Keratinocyte (primary cell): ENCODE results near the gene SSUH2. TPM values are rescaled to one million over a fixed set of nuclear protein-coding genes. Genes with fewer than 3 reads are reported as not detected.

ENCODE experiments used
- DNase-seq: peaks from one replicate; pipeline ENCODE4 v3.0.0-alpha.2; 2011; ENCODE audit warnings: low read depth, missing footprints, low spot score
- FAIRE-seq: peaks from 2 replicates; lab custom pipeline; 2011; peaks lifted over from hg19 to GRCh38; lab: Jason Lieb, UNC
- H2AFZ ChIP-seq: 2 replicates; pipeline ENCODE4 v1.6.0; 2012; ENCODE audit warnings: low read length, control low read depth, inconsistent platforms; ENCODE audit not compliant: control insufficient read depth
- H3K27ac ChIP-seq: 2 replicates; pipeline ENCODE4 v1.5.1; 2011; ENCODE audit warnings: low read length; ENCODE audit not compliant: control insufficient read depth, insufficient read depth
- H3K27me3 ChIP-seq: 3 replicates; pipeline ENCODE4 v1.6.0; 2011; ENCODE audit warnings: low read length; ENCODE audit not compliant: control insufficient read depth, insufficient read depth; ENCODE audit errors: extremely low read depth
- H3K36me3 ChIP-seq, 2 experiments: 2 replicates in 1 of 2; 3 replicates in 1 of 2; pipeline ENCODE4 v1.5.1; 2011; ENCODE audit warnings: low read length in 2 of 2, mild to moderate bottlenecking in 1 of 2; ENCODE audit not compliant: control insufficient read depth in 2 of 2, insufficient read depth in 2 of 2; ENCODE audit errors: extremely low read depth in 1 of 2
- H3K4me1 ChIP-seq: 3 replicates; pipeline ENCODE4 v1.5.1; 2011; ENCODE audit warnings: low read length; ENCODE audit not compliant: control insufficient read depth, insufficient read depth; ENCODE audit errors: extremely low read depth
- H3K4me2 ChIP-seq: 3 replicates; pipeline ENCODE4 v1.6.0; 2011; ENCODE audit warnings: low read depth, low read length; ENCODE audit not compliant: control insufficient read depth, insufficient read depth; ENCODE audit errors: extremely low read depth
- H3K4me3 ChIP-seq, 3 experiments: fragments of 200-600 bp in 1 of 3; sonication (generic) in 1 of 3; 2 replicates in 2 of 3; 3 replicates in 1 of 3; pipeline ENCODE4 v1.5.1; 2011 to 2016; ENCODE audit warnings: low read length in 3 of 3, mild to moderate bottlenecking in 3 of 3, control low read depth in 2 of 3, inconsistent platforms in 1 of 3, low read depth in 1 of 3, mixed read lengths in 1 of 3, mixed run types in 1 of 3, moderate library complexity in 1 of 3; ENCODE audit not compliant: control insufficient read depth in 2 of 3, insufficient read depth in 2 of 3; ENCODE audit errors: extremely low read depth in 1 of 3
- H3K79me2 ChIP-seq: 2 replicates; pipeline ENCODE4 v1.6.0; 2012; ENCODE audit warnings: low read length; ENCODE audit not compliant: control insufficient read depth, insufficient read depth
- H3K9ac ChIP-seq: 3 replicates; pipeline ENCODE4 v1.6.0; 2011; ENCODE audit warnings: low read length; ENCODE audit not compliant: control insufficient read depth, insufficient read depth; ENCODE audit errors: extremely low read depth
- H3K9me1 ChIP-seq: 3 replicates; pipeline ENCODE4 v1.6.0; 2011; ENCODE audit warnings: low read length; ENCODE audit not compliant: control insufficient read depth, insufficient read depth; ENCODE audit errors: extremely low read depth
- H3K9me3 ChIP-seq: 2 replicates; pipeline ENCODE4 v1.5.1; 2012; ENCODE audit warnings: low read depth, low read length; ENCODE audit not compliant: control insufficient read depth
- H4K20me1 ChIP-seq: 3 replicates; pipeline ENCODE4 v1.6.0; 2011; ENCODE audit warnings: low read length; ENCODE audit not compliant: control insufficient read depth, insufficient read depth; ENCODE audit errors: extremely low read depth
- EZH2 ChIP-seq: IDR thresholded peaks from one replicate; pipeline ENCODE4 v1.6.1; 2012; ENCODE audit warnings: inconsistent platforms, mild to moderate bottlenecking, low read length, moderate library complexity
- dilution Hi-C: fragments of 300-500 bp; cut with MboI; formaldehyde crosslinking; loops from one replicate; pipeline ENCODE4 v1.7.0; 2020; ENCODE audit warnings: low sequenced_read_pairs; ENCODE audit not compliant: extremely low pct_ligation_motif_present
- polyA plus RNA-seq, 5 experiments: library from polyadenylated mRNA; depleted of rRNA in 3 of 5; stranded (reverse) in 3 of 5; stranded (forward) in 1 of 5; unstranded in 1 of 5; fragments of >200 nt; gene quantifications; 1 replicate in 1 of 5; 2 replicates in 3 of 5; 3 replicates in 1 of 5; pipeline versions ENCODE4 v1.2.1 to v1.2.3, GENCODE V29; 2011 to 2012; ENCODE audit warnings: missing spikeins in 2 of 5, low read depth in 1 of 5, low replicate concordance in 1 of 5
- TF ChIP-seq, protein P1 (sequence below), 3 experiments: IDR thresholded peaks in 1 of 3; conservative IDR thresholded peaks in 1 of 3; optimal IDR thresholded peaks in 1 of 3; 2 replicates in 2 of 3; 3 replicates in 1 of 3; pipeline versions ENCODE3 to v1.5.1; 2011; ENCODE audit warnings: low read length in 3 of 3, mild to moderate bottlenecking in 3 of 3, moderate library complexity in 2 of 3, control low read depth in 1 of 3, inconsistent platforms in 1 of 3; ENCODE audit not compliant: insufficient read depth in 2 of 3; ENCODE audit errors: extremely low read depth in 1 of 3

SSUH2 gene
- polyA plus RNA-seq, 1 donor (not counting 4 experiments of a cell fraction or from before 2014, with no cell fraction given): 0.09 TPM

DNA sequence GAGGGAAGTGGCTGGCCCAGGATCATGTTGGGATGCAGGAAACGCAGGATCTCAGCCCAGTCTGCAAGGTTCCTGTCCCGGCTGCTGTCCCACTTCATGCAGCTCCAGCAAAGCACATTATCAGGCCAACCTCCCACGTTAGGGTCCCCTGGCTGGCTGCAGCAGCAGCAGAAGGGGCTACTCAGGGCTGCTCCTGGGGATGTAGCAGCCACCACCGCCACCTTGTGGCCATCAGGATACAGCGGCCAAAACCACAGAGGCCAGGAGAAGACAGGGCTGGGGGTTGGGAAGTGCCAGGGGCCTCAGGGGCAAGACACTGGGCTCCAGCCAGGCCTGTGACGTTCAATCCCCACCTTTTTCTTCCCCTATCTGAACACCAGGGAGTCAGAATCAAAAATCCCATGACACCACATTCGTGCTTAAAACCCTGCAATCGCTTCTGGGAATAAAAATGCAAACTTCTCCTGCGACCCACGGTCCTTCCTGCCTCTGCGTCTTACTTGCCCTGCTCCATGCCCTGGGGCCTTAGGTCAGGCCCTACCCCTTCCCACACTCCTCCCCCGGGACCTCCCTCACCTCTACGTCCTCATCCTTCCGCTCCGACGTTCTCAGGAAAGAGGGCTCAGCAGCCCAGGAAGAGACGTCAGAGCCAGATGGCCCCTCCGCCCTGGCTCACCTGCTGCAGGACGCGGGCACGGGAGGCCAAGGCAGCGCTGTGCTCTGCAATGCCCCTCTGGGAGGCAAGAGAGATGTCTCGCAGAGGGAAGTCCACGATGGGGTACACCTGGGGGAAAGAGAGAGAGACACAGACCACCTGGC is 21.5 kb downstream of the SSUH2 start:
- peak; percentile 74 for FAIRE-seq
- Histone ChIP-seq H4K20me1 (no peaks in the 10 kb centered on the region), H3K9ac (peak overlapping the region; percentile 49), H3K9me1 (no peaks in the 10 kb centered on the region), H3K27ac (no peak overlapping the region), H3K4me3 (peak overlapping the region in 1 of 3 experiments; percentile 47), H3K9me3 (no peaks in the 10 kb centered on the region), H3K4me1 (peaks cover 5% of the 10 kb centered on the region), H3K27me3 (peaks cover 3% of the 10 kb centered on the region), H3K36me3 (no peaks in the 10 kb centered on the region), H3K4me2 (peak overlapping the region; percentile 83), H3K79me2 (no peaks in the 10 kb centered on the region), H2AFZ (peak overlapping the region; percentile 90)
- TF ChIP-seq, protein P1, sequence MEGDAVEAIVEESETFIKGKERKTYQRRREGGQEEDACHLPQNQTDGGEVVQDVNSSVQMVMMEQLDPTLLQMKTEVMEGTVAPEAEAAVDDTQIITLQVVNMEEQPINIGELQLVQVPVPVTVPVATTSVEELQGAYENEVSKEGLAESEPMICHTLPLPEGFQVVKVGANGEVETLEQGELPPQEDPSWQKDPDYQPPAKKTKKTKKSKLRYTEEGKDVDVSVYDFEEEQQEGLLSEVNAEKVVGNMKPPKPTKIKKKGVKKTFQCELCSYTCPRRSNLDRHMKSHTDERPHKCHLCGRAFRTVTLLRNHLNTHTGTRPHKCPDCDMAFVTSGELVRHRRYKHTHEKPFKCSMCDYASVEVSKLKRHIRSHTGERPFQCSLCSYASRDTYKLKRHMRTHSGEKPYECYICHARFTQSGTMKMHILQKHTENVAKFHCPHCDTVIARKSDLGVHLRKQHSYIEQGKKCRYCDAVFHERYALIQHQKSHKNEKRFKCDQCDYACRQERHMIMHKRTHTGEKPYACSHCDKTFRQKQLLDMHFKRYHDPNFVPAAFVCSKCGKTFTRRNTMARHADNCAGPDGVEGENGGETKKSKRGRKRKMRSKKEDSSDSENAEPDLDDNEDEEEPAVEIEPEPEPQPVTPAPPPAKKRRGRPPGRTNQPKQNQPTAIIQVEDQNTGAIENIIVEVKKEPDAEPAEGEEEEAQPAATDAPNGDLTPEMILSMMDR (optimal IDR thresholded peaks at IDR 0.05 in 1 of 3, IDR thresholded peaks at IDR 0.05 in 1 of 3, conservative IDR thresholded peaks at IDR 0.05 in 1 of 3; ENCODE audit: extremely low read depth in 1 of 3, insufficient read depth in 2 of 3, low read length in 3 of 3): peak; percentile 86 to 97 (median 91)
- TF ChIP-seq EZH2: no peak
- dilution Hi-C loops: no loop called here
- DNase-seq: no peak

DNA sequence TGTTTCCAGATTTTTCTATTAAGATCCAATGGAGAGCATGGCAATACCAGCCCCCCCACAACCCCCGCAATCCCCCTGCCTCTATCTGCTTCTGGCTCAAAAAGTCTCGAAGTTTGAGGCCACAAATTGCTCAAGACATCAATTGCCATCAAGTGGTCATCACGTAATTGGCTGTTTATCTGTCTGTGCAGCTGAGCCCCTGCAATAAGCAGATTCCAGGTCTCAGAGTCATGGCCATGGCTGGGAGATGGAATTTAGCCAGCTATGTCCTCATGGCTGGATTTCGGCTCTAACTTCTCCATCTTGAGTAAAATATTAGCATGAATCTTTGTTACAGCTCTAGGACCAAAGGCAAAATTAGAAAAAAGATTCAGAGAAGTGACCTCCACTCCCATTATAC is 22.7 kb downstream of the SSUH2 start:
- Histone ChIP-seq H4K20me1 (no peaks in the 10 kb centered on the region), H3K27ac (no peak overlapping the region), H3K9me3 (no peaks in the 10 kb centered on the region)

More for the DNA sequence above, 22.7 kb downstream of the SSUH2 start:
- Histone ChIP-seq H3K9ac (no peak overlapping the region), H3K27me3 (peaks cover 3% of the 10 kb centered on the region), H3K4me1 (peaks cover 5% of the 10 kb centered on the region), H3K79me2 (no peaks in the 10 kb centered on the region), H3K4me2 (no peak overlapping the region), H3K4me3 (no peak overlapping the region), H2AFZ (no peak overlapping the region), H3K9me1 (no peaks in the 10 kb centered on the region), H3K36me3 (no peaks in the 10 kb centered on the region)
- FAIRE-seq: no peak
- dilution Hi-C loops: no loop called here
- DNase-seq: no peak
- no peak for TF ChIP-seq EZH2
- TF ChIP-seq, protein P1 (optimal IDR thresholded peaks at IDR 0.05 in 1 of 3, IDR thresholded peaks at IDR 0.05 in 1 of 3, conservative IDR thresholded peaks at IDR 0.05 in 1 of 3; ENCODE audit: extremely low read depth in 1 of 3, insufficient read depth in 2 of 3, low read length in 3 of 3): no peak
